Measurements from ENCODE around the gene CZIB.

CZIB gene

GRCh38 chr1:53255031-53255430 lies 34.6 kb upstream of the CZIB start:
- DNase-seq (ENCODE audit: low spot score), result no peak
- no peak for TF ChIP-seq CTCF (conservative IDR thresholded peaks at IDR 0.05; ENCODE audit: low read depth)
- H3K27ac ChIP-seq, result no peak overlapping the region
- CTCF ChIA-PET, result no interaction called here
- POLR2A ChIA-PET (ENCODE audit: low non-redundant PET), result no interaction called here

GRCh38 chr1:53254011-53254640 lies 33.7 kb upstream of the CZIB start:
- ChIA-PET CTCF (interaction anchor here (0.6 kb wide), 1 partner anchor 531 kb away, joined by 3 read pairs; no protein-coding TSS in a partner anchor), POLR2A (ENCODE audit: low non-redundant PET) (no interaction called here)
- no peak for TF ChIP-seq CTCF (conservative IDR thresholded peaks at IDR 0.05; ENCODE audit: low read depth)
- H3K27ac ChIP-seq, result no peak overlapping the region
- DNase-seq (ENCODE audit: low spot score), result no peak

GRCh38 chr1:53250325-53250724 lies 29.9 kb upstream of the CZIB start:
- H3K27ac ChIP-seq, result no peak overlapping the region
- ChIA-PET POLR2A (ENCODE audit: low non-redundant PET) (no interaction called here), CTCF (no interaction called here)
- no peak for TF ChIP-seq CTCF (conservative IDR thresholded peaks at IDR 0.05; ENCODE audit: low read depth)
- DNase-seq (ENCODE audit: low spot score), result no peak

- no peak overlapping the region for H3K27ac ChIP-seq
- no peak for DNase-seq (ENCODE audit: low spot score)
- CTCF ChIA-PET, result no interaction called here
- TF ChIP-seq CTCF (conservative IDR thresholded peaks at IDR 0.05; ENCODE audit: low read depth), result no peak
- POLR2A ChIA-PET (ENCODE audit: low non-redundant PET), result no interaction called here
Observed at GRCh38 chr1:53249706-53250105, 29.3 kb upstream of the CZIB start.

- ChIA-PET CTCF (no interaction called here), POLR2A (ENCODE audit: low non-redundant PET) (no interaction called here)
- DNase-seq (ENCODE audit: low spot score), result no peak
- no peak overlapping the region for H3K27ac ChIP-seq
- TF ChIP-seq CTCF (conservative IDR thresholded peaks at IDR 0.05; ENCODE audit: low read depth), result no peak
Observed at GRCh38 chr1:53246261-53247134, 26.1 kb upstream of the CZIB start.

- H3K27ac ChIP-seq, result no peak overlapping the region
- no peak for TF ChIP-seq CTCF (conservative IDR thresholded peaks at IDR 0.05; ENCODE audit: low read depth)
- no peak for DNase-seq (ENCODE audit: low spot score)
- ChIA-PET POLR2A (ENCODE audit: low non-redundant PET) (no interaction called here), CTCF (interaction anchor here (0.6 kb wide), 1 partner anchor 458 kb away, joined by 3 read pairs; no protein-coding TSS in a partner anchor)
Observed at GRCh38 chr1:53244141-53244540, 23.7 kb upstream of the CZIB start.

Data from RWPE1 (cell line).